GM23248 (cell line): ENCODE data around the gene STOML2. TPM values are rescaled to one million over a fixed set of nuclear protein-coding genes. Genes with fewer than 3 reads are reported as not detected.

Experiments
- DNase-seq: peaks from one replicate; pipeline ENCODE4 v3.0.0-alpha.2; 2015
- H2AFZ ChIP-seq: fragments of 200-600 bp; sonication (generic); 2 replicates; pipeline ENCODE4 v1.6.1; 2016; ENCODE audit warnings: antibody characterized with exemption
- H3F3A ChIP-seq: fragments of 200-600 bp; sonication (generic); 2 replicates; pipeline ENCODE4 v1.6.1; 2016; ENCODE audit warnings: mild to moderate bottlenecking, antibody characterized with exemption, mixed run types; ENCODE audit not compliant: insufficient read depth
- H3K27ac ChIP-seq: fragments of 200-600 bp; sonication (generic); 2 replicates; pipeline ENCODE4 v1.5.1; 2016; ENCODE audit warnings: mild to moderate bottlenecking
- H3K27me3 ChIP-seq: fragments of 200-600 bp; sonication (generic); replicated peaks from 2 replicates; pipeline ENCODE4 v1.6.1; 2016; ENCODE audit warnings: mild to moderate bottlenecking; ENCODE audit not compliant: insufficient read depth
- H3K36me3 ChIP-seq: fragments of 200-600 bp; sonication (generic); 2 replicates; pipeline ENCODE4 v1.6.1; 2016; ENCODE audit warnings: low read depth, mild to moderate bottlenecking
- H3K4me1 ChIP-seq: fragments of 200-600 bp; sonication (generic); 2 replicates; pipeline ENCODE4 v1.6.1; 2016; ENCODE audit warnings: mild to moderate bottlenecking; ENCODE audit not compliant: insufficient read depth
- H3K4me2 ChIP-seq: fragments of 200-600 bp; sonication (generic); one replicate; pipeline ENCODE4 v1.6.1; 2016; ENCODE audit warnings: mild to moderate bottlenecking; ENCODE audit not compliant: unreplicated experiment
- H3K4me3 ChIP-seq: fragments of 200-600 bp; sonication (generic); 2 replicates; pipeline ENCODE4 v1.5.1; 2016; ENCODE audit warnings: mild to moderate bottlenecking
- H3K79me2 ChIP-seq: fragments of 200-600 bp; sonication (generic); 2 replicates; pipeline ENCODE4 v1.6.1; 2016; ENCODE audit warnings: mild to moderate bottlenecking; ENCODE audit not compliant: insufficient read depth
- H3K9ac ChIP-seq: fragments of 200-600 bp; sonication (generic); 2 replicates; pipeline ENCODE4 v1.6.1; 2016; ENCODE audit warnings: mild to moderate bottlenecking
- H3K9me2 ChIP-seq: fragments of 200-600 bp; sonication (generic); 2 replicates; pipeline ENCODE4 v1.6.1; 2016; ENCODE audit warnings: mixed run types, mild to moderate bottlenecking, moderate library complexity; ENCODE audit not compliant: insufficient read depth
- H3K9me3 ChIP-seq: fragments of 200-600 bp; sonication (generic); one replicate; pipeline ENCODE4 v1.6.1; 2017; ENCODE audit warnings: low read depth
- H4K20me1 ChIP-seq: fragments of 200-600 bp; sonication (generic); 2 replicates; pipeline ENCODE4 v1.6.0; 2016; ENCODE audit not compliant: insufficient read depth
- EZH2 ChIP-seq: fragments of 200-600 bp; sonication (generic); IDR thresholded peaks from 2 replicates; pipeline ENCODE4 v1.6.1; 2018; ENCODE audit warnings: antibody characterized with exemption, mild to moderate bottlenecking; ENCODE audit not compliant: insufficient read depth, poor library complexity, severe bottlenecking
- EZH2phosphoT487 ChIP-seq: fragments of 200-600 bp; sonication (generic); IDR thresholded peaks from 2 replicates; pipeline ENCODE4 v1.6.1; 2018; ENCODE audit warnings: antibody characterized with exemption, moderate library complexity, mild to moderate bottlenecking, low read depth; ENCODE audit not compliant: insufficient read depth
- WGBS, 2 experiments: methylation state at CpG; one replicate each; pipeline ENCODE4 v1.1.6; 2015 to 2017; ENCODE audit warnings: low lambda C conversion rate in 2 of 2, low coverage in 1 of 2; ENCODE audit errors: missing lambda C conversion rate in 2 of 2; 5-methylcytosine and 5-hydroxymethylcytosine counted together
- in situ Hi-C: fragments of 300-500 bp; cut with MboI; formaldehyde crosslinking; loops from 2 replicates; pipeline ENCODE4 v1.15.0; 2020
- polyA plus RNA-seq: library from polyadenylated mRNA; unstranded; fragments of >200 nt; fragmentation: Nextera tagmentation; extraction: Ambion mirVana; gene quantifications from 2 replicates; pipeline ENCODE4 v1.2.1, GENCODE V29; 2016
- total RNA-seq: library from RNA; depleted of rRNA; stranded (reverse); fragments of >200 nt; shearing (Covaris generic); gene quantifications from 2 replicates; pipeline ENCODE4 v1.2.3, GENCODE V29; 2014

Gene STOML2
- total and polyA plus RNA-seq, 2 experiments from 2014 or later: 120 to 124 TPM

GRCh38 chr9:35110327-35110761 is 7.4 kb upstream of the STOML2 start:
- no peak overlapping the region for H2AFZ ChIP-seq
- H3K9me3 ChIP-seq: no peaks in the 10 kb centered on the region
- no peaks in the 10 kb centered on the region for H3K27me3 ChIP-seq
- in situ Hi-C loops: loop anchor here (10.0 kb wide), 1 partner anchor 444 kb away; no protein-coding TSS in a partner anchor
- H3K4me2 ChIP-seq: peak overlapping the region; percentile 97
- H4K20me1 ChIP-seq: no peaks in the 10 kb centered on the region
- no peaks in the 10 kb centered on the region for H3K9me2 ChIP-seq
- H3K4me3 ChIP-seq: peak overlapping the region; percentile 89
- H3K4me1 ChIP-seq: peaks cover 39% of the 10 kb centered on the region
- H3K36me3 ChIP-seq: peaks cover 22% of the 10 kb centered on the region; the same call in 1 of the 2 replicates
- peak overlapping the region; percentile 88 for H3K27ac ChIP-seq
- H3K79me2 ChIP-seq: peaks cover 70% of the 10 kb centered on the region
- H3K9ac ChIP-seq: peak overlapping the region; percentile 95
- TF ChIP-seq EZH2 (no peak), EZH2phosphoT487 (no peak)
- WGBS, 2 experiments: 10 to 12% methylated on average over 3 of the region's 3 CpGs
- H3F3A ChIP-seq: peaks cover 28% of the 10 kb centered on the region
- peak; percentile 79 for DNase-seq

GRCh38 chr9:35108946-35109575 is 6.1 kb upstream of the STOML2 start:
- in situ Hi-C loops: no loop called here
- Histone ChIP-seq H3K9ac (peak overlapping the region; percentile 95; the same call in 1 of the 2 replicates), H3K36me3 (peaks cover 30% of the 10 kb centered on the region; the same call in 1 of the 2 replicates), H3K4me2 (peak overlapping the region; percentile 97), H3K27me3 (no peaks in the 10 kb centered on the region), H3K9me2 (no peaks in the 10 kb centered on the region), H3F3A (peaks cover 30% of the 10 kb centered on the region), H3K27ac (no peak overlapping the region; the same call in 1 of the 2 replicates), H3K4me3 (0 out of 2 replicates have a peak overlapping the region, but pooled peaks have one; percentile 89), H4K20me1 (no peaks in the 10 kb centered on the region), H3K9me3 (no peaks in the 10 kb centered on the region), H3K4me1 (peaks cover 31% of the 10 kb centered on the region), H3K79me2 (peaks cover 72% of the 10 kb centered on the region), H2AFZ (no peak overlapping the region)
- WGBS, 2 experiments: 63 to 69% methylated on average over 8 of the region's 8 CpGs
- DNase-seq: no peak
- TF ChIP-seq EZH2phosphoT487: no peak
- TF ChIP-seq EZH2: no peak

- H3K27ac ChIP-seq: no peak overlapping the region
- no peak overlapping the region for H3K9ac ChIP-seq
- H3K4me1 ChIP-seq: peaks cover 28% of the 10 kb centered on the region
- no peak for DNase-seq
- H3K4me2 ChIP-seq: no peak overlapping the region
- no peaks in the 10 kb centered on the region for H3K9me3 ChIP-seq
- H3K4me3 ChIP-seq: no peak overlapping the region
- H3K27me3 ChIP-seq: no peaks in the 10 kb centered on the region
- no peak overlapping the region for H2AFZ ChIP-seq
- 75 to 80% methylated on average over 6 of the region's 6 CpGs for WGBS, 2 experiments
- no peaks in the 10 kb centered on the region for H3K9me2 ChIP-seq
- TF ChIP-seq EZH2 (no peak), EZH2phosphoT487 (no peak)
- H3K79me2 ChIP-seq: peaks cover 72% of the 10 kb centered on the region
- peaks cover 30% of the 10 kb centered on the region; the same call in 1 of the 2 replicates for H3K36me3 ChIP-seq
- peaks cover 32% of the 10 kb centered on the region for H3F3A ChIP-seq
- H4K20me1 ChIP-seq: no peaks in the 10 kb centered on the region
- in situ Hi-C loops: no loop called here
Measured at GRCh38 chr9:35108461-35108860, 5.5 kb upstream of the STOML2 start.

GRCh38 chr9:35107297-35108290 is 4.7 kb upstream of the STOML2 start:
- Histone ChIP-seq H3K4me1 (peaks cover 22% of the 10 kb centered on the region), H3K9me2 (no peaks in the 10 kb centered on the region), H4K20me1 (no peaks in the 10 kb centered on the region), H3K9me3 (no peaks in the 10 kb centered on the region), H3K27ac (no peak overlapping the region), H3K4me3 (no peak overlapping the region), H2AFZ (no peak overlapping the region), H3K27me3 (no peaks in the 10 kb centered on the region), H3K4me2 (no peak overlapping the region), H3F3A (peaks cover 28% of the 10 kb centered on the region), H3K79me2 (peaks cover 68% of the 10 kb centered on the region), H3K36me3 (peaks cover 30% of the 10 kb centered on the region; the same call in 1 of the 2 replicates), H3K9ac (no peak overlapping the region)
- TF ChIP-seq EZH2: no peak
- no peak for TF ChIP-seq EZH2phosphoT487
- DNase-seq: no peak
- in situ Hi-C loops: no loop called here
- WGBS, 2 experiments: 68% methylated on average over 14 to 18 of the region's 18 CpGs
